ENCODE results near the gene CNGA4. TPM values are rescaled to one million over a fixed set of nuclear protein-coding genes. Genes with fewer than 3 reads are reported as not detected.
A peak's percentile ranks its signal among the peaks of the same experiment; 100 is the strongest.
"Not testable (repeated sequence)": the region's sequence is repeated elsewhere in the genome, so short reads cannot be mapped to it uniquely, and the experiment has no call there.

Gene CNGA4
- total and polyA plus RNA-seq, 3 experiments from 2014 or later: 0.15 TPM; not detected in 2

DNA sequence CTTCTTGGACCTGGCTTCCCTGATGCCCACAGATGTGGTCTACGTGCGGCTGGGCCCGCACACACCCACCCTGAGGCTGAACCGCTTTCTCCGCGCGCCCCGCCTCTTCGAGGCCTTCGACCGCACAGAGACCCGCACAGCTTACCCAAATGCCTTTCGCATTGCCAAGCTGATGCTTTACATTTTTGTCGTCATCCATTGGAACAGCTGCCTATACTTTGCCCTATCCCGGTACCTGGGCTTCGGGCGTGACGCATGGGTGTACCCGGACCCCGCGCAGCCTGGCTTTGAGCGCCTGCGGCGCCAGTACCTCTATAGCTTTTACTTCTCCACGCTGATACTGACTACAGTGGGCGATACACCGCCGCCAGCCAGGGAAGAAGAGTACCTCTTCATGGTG is 1.2 kb downstream of the CNGA4 start:
- Histone ChIP-seq H3K27me3 (ENCODE audit: insufficient read depth, low read length, poor library complexity, severe bottlenecking) (peaks cover 4% of the 10 kb centered on the region), H3K36me3 (ENCODE audit: insufficient read depth, low read length) (no peaks in the 10 kb centered on the region), H3K4me1 (ENCODE audit: insufficient read depth, low read length) (no peaks in the 10 kb centered on the region), H3K9me3 (ENCODE audit: low read length) (no peaks in the 10 kb centered on the region), H3K27ac (ENCODE audit: low read depth, low read length) (no peak overlapping the region), H3K4me3 (ENCODE audit: low read length) (no peak overlapping the region)
- ChIA-PET CTCF (interaction anchor here (1.4 kb wide), 1 partner anchor 17 kb away, joined by 3 read pairs; no protein-coding TSS in a partner anchor), POLR2A (no interaction called here)
- Mint-ChIP-seq H3K4me1 (peaks cover 3 to 4% (median 4%) of the 10 kb centered on the region in 3 donors), H3K9me3 (no peaks in the 10 kb centered on the region), H3K27me3 (peaks cover 18 to 29% of the 10 kb centered on the region in 2 donors), H3K4me3 (no peak overlapping the region), H3K27ac (no peak overlapping the region), H3K36me3 (peaks cover 0 to under 1% (median 0%) of the 10 kb centered on the region in 3 donors)
- DNase-seq: no peak

- H3K36me3 ChIP-seq (ENCODE audit: insufficient read depth, low read length): no peaks in the 10 kb centered on the region
- no peaks in the 10 kb centered on the region for H3K9me3 ChIP-seq (ENCODE audit: low read length)
- ChIA-PET POLR2A (no interaction called here), CTCF (interaction anchor here (1.4 to 2.6 kb wide), 2 partner anchors 10 to 17 kb away, joined by 3 to 10 read pairs; no protein-coding TSS in a partner anchor)
- Mint-ChIP-seq H3K36me3 (peaks cover 0 to 1% (median 0%) of the 10 kb centered on the region in 3 donors), H3K27ac (no peak overlapping the region), H3K9me3 (no peaks in the 10 kb centered on the region), H3K4me1 (no peaks in the 10 kb centered on the region), H3K4me3 (no peak overlapping the region), H3K27me3 (peaks cover 22 to 29% of the 10 kb centered on the region in 2 donors)
- H3K4me3 ChIP-seq (ENCODE audit: low read length): no peak overlapping the region
- H3K4me1 ChIP-seq (ENCODE audit: insufficient read depth, low read length): no peaks in the 10 kb centered on the region
- no peak overlapping the region for H3K27ac ChIP-seq (ENCODE audit: low read depth, low read length)
- peaks cover 4% of the 10 kb centered on the region for H3K27me3 ChIP-seq (ENCODE audit: insufficient read depth, low read length, poor library complexity, severe bottlenecking)
- no peak for DNase-seq
Observed at GRCh38 chr11:6240781-6241180, 1.9 kb downstream of the CNGA4 start.

DNA sequence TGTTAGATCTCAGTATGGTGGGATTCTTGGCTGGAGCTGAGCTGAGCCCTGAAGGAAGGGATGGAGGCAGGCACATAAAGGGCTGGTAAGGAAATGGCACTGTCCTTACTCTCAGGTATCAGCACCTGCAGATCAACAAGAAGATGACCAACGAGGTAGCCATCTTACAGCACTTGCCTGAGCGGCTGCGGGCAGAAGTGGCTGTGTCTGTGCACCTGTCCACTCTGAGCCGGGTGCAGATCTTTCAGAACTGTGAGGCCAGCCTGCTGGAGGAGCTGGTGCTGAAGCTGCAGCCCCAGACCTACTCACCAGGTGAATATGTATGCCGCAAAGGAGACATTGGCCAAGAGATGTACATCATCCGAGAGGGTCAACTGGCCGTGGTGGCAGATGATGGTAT is 2.4 kb downstream of the CNGA4 start:
- H3K27me3 ChIP-seq (ENCODE audit: insufficient read depth, low read length, poor library complexity, severe bottlenecking): peaks cover 4% of the 10 kb centered on the region
- peaks cover 0 to 1% (median 0%) of the 10 kb centered on the region in 3 donors for H3K36me3 Mint-ChIP-seq
- ChIA-PET CTCF (interaction anchor here (1.5 to 2.6 kb wide), 2 partner anchors 10 to 137 kb away, joined by 4 to 10 read pairs; no protein-coding TSS in a partner anchor), POLR2A (no interaction called here)
- no peak overlapping the region for H3K27ac Mint-ChIP-seq
- H3K4me3 Mint-ChIP-seq: peak overlapping the region in 1 of 7 donors; percentile 17
- DNase-seq: no peak
- H3K4me1 ChIP-seq (ENCODE audit: insufficient read depth, low read length): no peaks in the 10 kb centered on the region
- peaks cover 22 to 29% of the 10 kb centered on the region in 2 donors for H3K27me3 Mint-ChIP-seq
- no peaks in the 10 kb centered on the region for H3K9me3 Mint-ChIP-seq
- no peak overlapping the region for H3K27ac ChIP-seq (ENCODE audit: low read depth, low read length)
- H3K4me3 ChIP-seq (ENCODE audit: low read length): no peak overlapping the region
- H3K4me1 Mint-ChIP-seq: no peaks in the 10 kb centered on the region
- no peaks in the 10 kb centered on the region for H3K36me3 ChIP-seq (ENCODE audit: insufficient read depth, low read length)
- no peaks in the 10 kb centered on the region for H3K9me3 ChIP-seq (ENCODE audit: low read length)

- Histone ChIP-seq H3K27ac (ENCODE audit: low read depth, low read length) (no peak overlapping the region), H3K4me3 (ENCODE audit: low read length) (no peak overlapping the region), H3K9me3 (ENCODE audit: low read length) (no peaks in the 10 kb centered on the region), H3K27me3 (ENCODE audit: insufficient read depth, low read length, poor library complexity, severe bottlenecking) (peaks cover 4% of the 10 kb centered on the region), H3K36me3 (ENCODE audit: insufficient read depth, low read length) (no peaks in the 10 kb centered on the region), H3K4me1 (ENCODE audit: insufficient read depth, low read length) (no peaks in the 10 kb centered on the region)
- no peak for DNase-seq
- POLR2A ChIA-PET: no interaction called here
- Mint-ChIP-seq H3K4me3 (no peak overlapping the region), H3K36me3 (peaks cover 0 to 3% (median 1%) of the 10 kb centered on the region in 3 donors), H3K27me3 (peaks cover 21 to 31% of the 10 kb centered on the region in 2 donors), H3K4me1 (no peaks in the 10 kb centered on the region), H3K9me3 (peaks cover 0 to 3% (median 0%) of the 10 kb centered on the region in 5 donors), H3K27ac (no peak overlapping the region)
- CTCF ChIA-PET: no interaction called here
Observed at GRCh38 chr11:6245536-6245935, 6.6 kb downstream of the CNGA4 start.

DNA sequence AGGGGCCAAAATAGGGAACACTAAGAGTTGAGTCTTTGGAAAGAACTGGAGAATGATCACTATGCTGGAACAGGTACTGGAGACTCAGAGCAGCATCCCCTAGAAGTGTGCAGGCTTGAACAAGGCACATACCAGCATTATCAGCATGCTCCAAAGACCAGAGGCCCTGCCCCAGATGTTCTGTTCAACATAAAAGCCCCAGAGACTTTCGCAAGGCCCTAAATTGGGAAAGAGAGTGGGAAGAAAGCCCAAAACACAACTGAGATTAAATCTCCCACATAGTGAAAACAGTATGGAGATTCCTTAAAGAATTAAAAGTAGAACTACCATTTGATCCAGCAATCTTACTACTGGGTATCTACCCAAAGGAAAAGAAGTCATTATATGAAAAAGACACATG is 9.4 kb downstream of the CNGA4 start:
- H3K27ac ChIP-seq (ENCODE audit: low read depth, low read length): no peak overlapping the region
- POLR2A ChIA-PET: no interaction called here
- H3K4me3 Mint-ChIP-seq: no peak overlapping the region
- H3K9me3 Mint-ChIP-seq: peaks cover 0 to 3% (median 0%) of the 10 kb centered on the region in 5 donors
- peaks cover 4% of the 10 kb centered on the region for H3K27me3 ChIP-seq (ENCODE audit: insufficient read depth, low read length, poor library complexity, severe bottlenecking)
- no peak overlapping the region for H3K27ac Mint-ChIP-seq
- no peaks in the 10 kb centered on the region for H3K9me3 ChIP-seq (ENCODE audit: low read length)
- CTCF ChIA-PET: interaction anchor here (4.2 kb wide), 1 partner anchor 105 kb away, joined by 24 read pairs; no protein-coding TSS in a partner anchor
- H3K36me3 ChIP-seq (ENCODE audit: insufficient read depth, low read length): no peaks in the 10 kb centered on the region
- no peaks in the 10 kb centered on the region for H3K4me1 ChIP-seq (ENCODE audit: insufficient read depth, low read length)
- peaks cover 0 to 3% (median 1%) of the 10 kb centered on the region in 3 donors for H3K36me3 Mint-ChIP-seq
- DNase-seq: no peak
- no peak overlapping the region for H3K4me3 ChIP-seq (ENCODE audit: low read length)
- peaks cover 16 to 19% of the 10 kb centered on the region in 2 donors for H3K27me3 Mint-ChIP-seq
- no peaks in the 10 kb centered on the region for H3K4me1 Mint-ChIP-seq

DNA sequence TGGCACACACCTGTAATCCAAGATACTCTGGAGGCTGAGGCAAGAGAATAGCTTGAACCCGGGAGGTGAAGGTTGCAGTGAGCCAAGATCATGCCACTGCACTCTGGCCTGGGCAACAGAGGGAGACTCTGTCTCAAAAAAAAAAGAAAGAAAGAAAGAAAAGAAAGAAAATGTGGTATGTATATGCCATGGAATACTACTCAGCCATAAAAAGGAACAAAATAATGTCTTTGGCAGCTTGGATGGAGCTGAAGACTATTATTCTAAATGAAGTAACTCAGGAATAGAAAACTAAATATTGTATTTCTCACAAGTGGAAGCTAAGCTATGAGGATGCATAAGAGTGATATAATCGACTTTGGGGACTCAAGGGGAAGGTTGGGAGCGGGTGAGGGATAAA is 10.0 kb downstream of the CNGA4 start:
- POLR2A ChIA-PET; H3K36me3 ChIP-seq (ENCODE audit: insufficient read depth, low read length); H3K27ac ChIP-seq (ENCODE audit: low read depth, low read length); H3K9me3 Mint-ChIP-seq; H3K36me3 Mint-ChIP-seq; H3K4me3 Mint-ChIP-seq; H3K27ac Mint-ChIP-seq; DNase-seq; H3K4me1 ChIP-seq (ENCODE audit: insufficient read depth, low read length); H3K4me3 ChIP-seq (ENCODE audit: low read length); H3K27me3 ChIP-seq (ENCODE audit: insufficient read depth, low read length, poor library complexity, severe bottlenecking); H3K9me3 ChIP-seq (ENCODE audit: low read length); H3K4me1 Mint-ChIP-seq: not testable (repeated sequence)
- CTCF ChIA-PET: interaction anchor here (4.2 kb wide), 1 partner anchor 104 kb away, joined by 24 read pairs; no protein-coding TSS in a partner anchor
- peaks cover 10 to 17% of the 10 kb centered on the region in 2 donors for H3K27me3 Mint-ChIP-seq

GRCh38 chr11:6249770-6250555 is 11.1 kb downstream of the CNGA4 start:
- peaks cover 0 to 3% (median 0%) of the 10 kb centered on the region in 5 donors for H3K9me3 Mint-ChIP-seq

DNA sequence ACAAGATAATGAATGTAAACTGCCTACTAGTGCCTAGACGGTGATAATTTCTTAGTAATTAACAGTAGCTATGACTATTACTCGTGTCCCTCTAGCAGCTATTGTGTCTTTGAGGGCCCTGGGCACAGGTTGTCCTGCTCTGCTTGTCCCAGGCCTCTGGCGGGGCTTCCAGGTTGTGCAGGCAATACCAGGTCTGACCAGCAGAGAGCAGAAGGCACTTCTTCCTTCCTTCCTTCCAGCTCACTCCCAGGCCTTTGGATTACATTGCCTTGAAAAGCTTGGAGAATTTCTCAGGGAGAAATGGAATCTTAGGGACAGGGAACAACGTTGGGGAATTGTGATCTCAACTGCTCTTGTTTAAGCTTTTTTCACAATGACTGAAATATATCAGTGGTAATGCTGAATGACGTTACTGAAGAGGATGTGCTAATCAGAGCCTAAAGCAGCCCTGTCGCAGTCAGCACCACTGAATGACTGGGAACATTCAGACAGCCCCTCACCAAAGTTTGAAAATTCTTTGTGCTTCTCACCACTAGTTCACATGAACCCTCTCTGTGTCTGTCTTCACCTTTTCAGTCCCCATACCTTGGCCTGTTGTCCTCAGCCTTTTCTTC is 12.3 kb downstream of the CNGA4 start:
- Mint-ChIP-seq H3K27ac (no peak overlapping the region), H3K9me3 (peaks cover 0 to 3% (median 0%) of the 10 kb centered on the region in 5 donors), H3K4me1 (no peaks in the 10 kb centered on the region)

More at GRCh38 chr11:6249770-6250555, 11.1 kb downstream of the CNGA4 start:
- Histone ChIP-seq H3K27me3 (ENCODE audit: insufficient read depth, low read length, poor library complexity, severe bottlenecking) (peaks cover under 1% of the 10 kb centered on the region), H3K4me3 (ENCODE audit: low read length) (no peak overlapping the region), H3K27ac (ENCODE audit: low read depth, low read length) (no peak overlapping the region), H3K4me1 (ENCODE audit: insufficient read depth, low read length) (no peaks in the 10 kb centered on the region), H3K9me3 (ENCODE audit: low read length) (no peaks in the 10 kb centered on the region), H3K36me3 (ENCODE audit: insufficient read depth, low read length) (no peaks in the 10 kb centered on the region)
- DNase-seq: no peak
- H3K36me3 Mint-ChIP-seq: peaks cover 0 to 3% (median 1%) of the 10 kb centered on the region in 3 donors
- H3K4me3 Mint-ChIP-seq: no peak overlapping the region
- peaks cover 4 to 13% of the 10 kb centered on the region in 2 donors for H3K27me3 Mint-ChIP-seq
- POLR2A ChIA-PET: no interaction called here
- H3K27ac Mint-ChIP-seq: no peak overlapping the region
- no peaks in the 10 kb centered on the region for H3K4me1 Mint-ChIP-seq
- CTCF ChIA-PET: interaction anchor here (0.8 to 4.2 kb wide), 8 partner anchors 10 to 191 kb away, joined by 3 to 24 read pairs (median 6); partner anchors contain the start of genes CCKBR, FHIP1B and HPX

More for the DNA sequence above, 12.3 kb downstream of the CNGA4 start:
- Histone ChIP-seq H3K27me3 (ENCODE audit: insufficient read depth, low read length, poor library complexity, severe bottlenecking) (no peaks in the 10 kb centered on the region), H3K36me3 (ENCODE audit: insufficient read depth, low read length) (no peaks in the 10 kb centered on the region), H3K4me3 (ENCODE audit: low read length) (no peak overlapping the region), H3K27ac (ENCODE audit: low read depth, low read length) (no peak overlapping the region), H3K4me1 (ENCODE audit: insufficient read depth, low read length) (no peaks in the 10 kb centered on the region), H3K9me3 (ENCODE audit: low read length) (no peaks in the 10 kb centered on the region)
- ChIA-PET CTCF (interaction anchor here (0.8 to 4.2 kb wide), 13 partner anchors 9 to 189 kb away, joined by 3 to 24 read pairs (median 5); partner anchors contain the start of genes CCKBR, FHIP1B and HPX), POLR2A (no interaction called here)
- no peak overlapping the region for H3K4me3 Mint-ChIP-seq
- H3K27me3 Mint-ChIP-seq: peaks cover 4 to 7% of the 10 kb centered on the region in 2 donors
- H3K36me3 Mint-ChIP-seq: peaks cover 0 to 3% (median 0%) of the 10 kb centered on the region in 3 donors
- DNase-seq: peak in 4 of 5 donors; percentile 10 to 54 (median 31)
